Measurements from ENCODE around the gene ARHGAP20. TPM values are rescaled to one million over a fixed set of nuclear protein-coding genes. Genes with fewer than 3 reads are reported as not detected.

ARHGAP20 gene
- total RNA-seq, 2 experiments from 2014 or later: not detected

DNA sequence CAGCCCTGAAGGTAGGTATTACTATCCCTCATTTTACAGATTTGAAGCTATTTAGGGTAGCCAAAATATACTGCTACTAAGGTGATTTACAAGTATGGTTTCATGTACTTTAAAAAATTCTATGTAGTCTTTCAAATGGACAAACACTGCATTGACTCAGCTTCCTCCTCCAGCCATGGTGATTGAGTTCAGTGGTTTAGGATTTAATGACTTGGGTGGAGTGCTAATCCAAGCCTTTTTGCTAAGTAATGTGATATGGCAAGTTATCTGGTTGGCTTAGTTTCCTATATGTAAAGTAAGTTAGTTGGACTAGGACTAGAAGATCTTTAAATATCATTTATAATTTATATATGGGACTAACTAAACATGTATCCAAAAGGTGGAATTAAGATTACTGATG lies 77.9 kb downstream of the ARHGAP20 start:
- no peaks in the 10 kb centered on the region for H3K9me3 ChIP-seq (ENCODE audit: control insufficient read depth in 1 of 2, insufficient read depth in 1 of 2, low read length in 2 of 2)
- DNase-seq (no peak), ATAC-seq (ENCODE audit: poor library complexity) (no peak)
- no peaks in the 10 kb centered on the region for H3K4me1 Mint-ChIP-seq (ENCODE audit: low read depth)
- CTCF ChIA-PET: no interaction called here
- no peak overlapping the region for H3K4me3 Mint-ChIP-seq
- no peak overlapping the region for H3K4me3 ChIP-seq (ENCODE audit: low read length)
- POLR2A ChIA-PET: no interaction called here
- no peaks in the 10 kb centered on the region for H3K36me3 Mint-ChIP-seq (ENCODE audit: low read depth)
- intact Hi-C loops (cut with DNase I, micrococcal nuclease): no loop called here
- H3K4me1 ChIP-seq (ENCODE audit: insufficient read depth, low read length): no peaks in the 10 kb centered on the region
- no peak for TF ChIP-seq CTCF (IDR thresholded peaks at IDR 0.05)
- peaks cover 13% of the 10 kb centered on the region for H3K27me3 Mint-ChIP-seq
- H3K27ac ChIP-seq (ENCODE audit: low read depth in 1 of 2, low read length in 2 of 2): no peak overlapping the region
- H3K9me3 Mint-ChIP-seq: no peaks in the 10 kb centered on the region
- no peaks in the 10 kb centered on the region for H3K27me3 ChIP-seq (ENCODE audit: control insufficient read depth in 1 of 2, insufficient read depth in 2 of 2, low read length in 2 of 2)
- no peaks in the 10 kb centered on the region for H3K36me3 ChIP-seq (ENCODE audit: insufficient read depth, low read length)
- H3K27ac Mint-ChIP-seq: no peak overlapping the region

DNA sequence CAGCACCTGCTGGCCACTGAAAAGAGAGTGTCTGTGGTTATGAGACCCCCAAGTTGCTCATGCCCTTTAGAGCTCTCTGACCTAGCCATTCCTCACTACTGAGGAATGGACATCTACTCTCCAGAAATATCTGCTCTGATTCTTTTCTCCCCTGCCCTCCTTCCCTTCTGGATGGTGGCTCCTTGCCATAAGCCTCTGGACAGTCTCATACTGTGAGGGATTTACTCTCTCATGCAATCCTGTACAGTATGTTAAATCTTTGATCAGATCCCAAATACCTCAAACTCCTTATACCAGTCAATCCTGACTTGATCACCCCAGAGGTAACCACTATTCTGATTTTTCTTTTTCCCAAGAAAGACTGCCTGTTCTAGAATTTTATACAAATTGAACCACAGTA lies 80.7 kb downstream of the ARHGAP20 start:
- no peak overlapping the region for H3K4me3 ChIP-seq (ENCODE audit: low read length)
- no peaks in the 10 kb centered on the region for H3K9me3 Mint-ChIP-seq
- no peaks in the 10 kb centered on the region for H3K4me1 Mint-ChIP-seq (ENCODE audit: low read depth)
- H3K27ac Mint-ChIP-seq: no peak overlapping the region
- no peaks in the 10 kb centered on the region for H3K36me3 ChIP-seq (ENCODE audit: insufficient read depth, low read length)
- H3K27ac ChIP-seq (ENCODE audit: low read depth in 1 of 2, low read length in 2 of 2): no peak overlapping the region
- H3K4me3 Mint-ChIP-seq: no peak overlapping the region
- no peaks in the 10 kb centered on the region for H3K4me1 ChIP-seq (ENCODE audit: insufficient read depth, low read length)
- no peak for TF ChIP-seq CTCF (IDR thresholded peaks at IDR 0.05)
- peaks cover 12% of the 10 kb centered on the region for H3K27me3 Mint-ChIP-seq
- ChIA-PET CTCF (no interaction called here), POLR2A (no interaction called here)
- H3K9me3 ChIP-seq (ENCODE audit: control insufficient read depth in 1 of 2, insufficient read depth in 1 of 2, low read length in 2 of 2): no peaks in the 10 kb centered on the region
- DNase-seq (no peak), ATAC-seq (ENCODE audit: poor library complexity) (no peak)
- H3K27me3 ChIP-seq (ENCODE audit: control insufficient read depth in 1 of 2, insufficient read depth in 2 of 2, low read length in 2 of 2): no peaks in the 10 kb centered on the region
- no peaks in the 10 kb centered on the region for H3K36me3 Mint-ChIP-seq (ENCODE audit: low read depth)
- intact Hi-C loops (cut with DNase I, micrococcal nuclease): no loop called here

DNA sequence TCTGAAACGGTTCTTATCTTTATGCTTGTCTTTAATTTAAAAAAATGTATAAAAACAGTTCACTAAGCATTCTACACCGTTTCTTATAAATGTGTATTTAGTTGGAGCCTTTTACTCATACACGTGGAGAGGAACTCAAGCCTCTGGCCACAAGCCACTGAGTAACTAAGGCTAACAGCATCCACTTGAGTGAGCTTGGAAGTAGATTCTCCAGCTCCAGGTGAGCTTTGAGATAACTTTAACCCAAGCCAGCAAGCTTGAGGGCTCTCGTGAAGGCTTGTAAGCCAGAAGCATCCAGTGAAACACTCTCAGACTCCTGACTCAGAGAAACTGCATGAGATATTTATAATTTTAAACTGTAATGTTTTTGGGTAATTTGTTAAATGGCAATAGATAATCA lies 82.6 kb downstream of the ARHGAP20 start:
- no peaks in the 10 kb centered on the region for H3K36me3 ChIP-seq (ENCODE audit: insufficient read depth, low read length)
- no peaks in the 10 kb centered on the region for H3K4me1 ChIP-seq (ENCODE audit: insufficient read depth, low read length)
- intact Hi-C loops (cut with DNase I, micrococcal nuclease): no loop called here
- H3K9me3 ChIP-seq (ENCODE audit: control insufficient read depth in 1 of 2, insufficient read depth in 1 of 2, low read length in 2 of 2): no peaks in the 10 kb centered on the region
- no peak for TF ChIP-seq CTCF (IDR thresholded peaks at IDR 0.05)
- no peak for ATAC-seq (ENCODE audit: poor library complexity)
- no peaks in the 10 kb centered on the region for H3K4me1 Mint-ChIP-seq (ENCODE audit: low read depth)
- H3K9me3 Mint-ChIP-seq: no peaks in the 10 kb centered on the region
- no peak overlapping the region for H3K27ac Mint-ChIP-seq
- H3K4me3 Mint-ChIP-seq: no peak overlapping the region
- no peak for DNase-seq
- ChIA-PET CTCF (no interaction called here), POLR2A (no interaction called here)
- no peak overlapping the region for H3K4me3 ChIP-seq (ENCODE audit: low read length)
- H3K27me3 Mint-ChIP-seq: peaks cover 16% of the 10 kb centered on the region
- H3K27ac ChIP-seq (ENCODE audit: low read depth in 1 of 2, low read length in 2 of 2): no peak overlapping the region
- no peaks in the 10 kb centered on the region for H3K36me3 Mint-ChIP-seq (ENCODE audit: low read depth)
- H3K27me3 ChIP-seq (ENCODE audit: control insufficient read depth in 1 of 2, insufficient read depth in 2 of 2, low read length in 2 of 2): no peaks in the 10 kb centered on the region

All from CD4-positive, alpha-beta T cell (primary cell).